Pancreas (tissue), 10 donors: ENCODE results near the gene HECTD4. TPM values are rescaled to one million over a fixed set of nuclear protein-coding genes. Genes with fewer than 3 reads are reported as not detected.

Experiments
- ATAC-seq, 4 donors: fragments of 200-7000 bp; cut with Tn5 transposase; one replicate each; pipeline versions ENCODE4 v1.8.0 to v1.9.1; 2020; ENCODE audit warnings: mild to moderate bottlenecking in 4 of 4, moderate library complexity in 4 of 4
- DNase-seq, 6 donors: peaks; one replicate each; pipeline ENCODE4 v3.0.0-alpha.2; 2020
- FAIRE-seq: peaks from 2 replicates; lab custom pipeline; 2012; peaks lifted over from hg19 to GRCh38; lab: Jason Lieb, UNC
- H3K27ac ChIP-seq, 4 donors: fragments of 200-600 bp; sonication (generic); 1 replicate in 3 of 4; 2 replicates in 1 of 4; pipeline versions ENCODE4 v1.5.0 to v1.8.0; 2020
- H3K27me3 ChIP-seq, 4 donors: fragments of 200-600 bp; one replicate each; pipeline ENCODE4 v1.8.0; 2021
- H3K36me3 ChIP-seq, 3 donors: fragments of 200-600 bp; sonication (generic) in 1 of 3; one replicate each; pipeline versions ENCODE4 v1.5.0 to v1.8.0; 2020 to 2021
- H3K4me1 ChIP-seq, 3 donors: fragments of 200-600 bp; one replicate each; pipeline ENCODE4 v1.8.0; 2021
- H3K4me3 ChIP-seq, 4 donors: fragments of 200-600 bp; sonication (generic) in 2 of 4; one replicate each; pipeline versions ENCODE4 v1.5.0 to v1.8.0; 2020 to 2021
- H3K9me3 ChIP-seq, 4 donors: fragments of 200-600 bp; one replicate each; pipeline ENCODE4 v1.8.0; 2021
- WGBS, 2 donors: extraction: QIAGEN DNeasy Blood & Tissue Kit; methylation state at CpG; one replicate each; pipeline ENCODE4 v1.1.7; 2013; 5-methylcytosine and 5-hydroxymethylcytosine counted together
- intact Hi-C, 3 donors: fragments of 100-400 bp; cut with DNase I; formaldehyde crosslinking; loops; one replicate each; pipeline versions ENCODE4 v1.11.1 to v1.14.2; 2022
- polyA plus RNA-seq, 2 donors: library from polyadenylated mRNA; stranded (reverse); fragments of 200-250 nt; gene quantifications; one replicate each; pipeline ENCODE4 v1.2.3, GENCODE V29; 2013
- total RNA-seq, 6 donors: library from RNA; stranded (reverse); fragmentation: NEBNext Ultra II Directional in 4 of 6; extraction: Animal tissue kit (Norgen Biotek cat#: 25700) in 4 of 6; gene quantifications; one replicate each; pipeline versions ENCODE4 v1.2.1 to v1.2.4, GENCODE V29; 2021 to 2023
- TF ChIP-seq, protein P1 (sequence below), 4 donors: fragments of 200-600 bp; sonication (generic) in 3 of 4; IDR thresholded peaks; one replicate each; pipeline versions ENCODE4 v1.5.0 to v1.8.0; 2021; ENCODE audit warnings: antibody characterized with exemption in 4 of 4
- donor health status: healthy with polysubstance abuse.
- donor health status: DM: no; HTN: no; CAD: no; lungs with moderate emphysema.
- donor health status: DM: no; HTN: no; CAD: no.
- donor health status: control.
- donor health status: control.
- donor health status: Bipolar disorder and iron deficiency.
- donor health status: DM: yes; HTN: yes; CAD: no.
- donor health status: DM: no; HTN: no; CAD: no.
- donor health status: DM: no; HTN: no; CAD: no.
- donor health status: DM: yes; HTN: yes; CAD: no.

The HECTD4 gene
- total and polyA plus RNA-seq, 8 donors, result 17.9 to 38.4 (median 26.4) TPM

DNA sequence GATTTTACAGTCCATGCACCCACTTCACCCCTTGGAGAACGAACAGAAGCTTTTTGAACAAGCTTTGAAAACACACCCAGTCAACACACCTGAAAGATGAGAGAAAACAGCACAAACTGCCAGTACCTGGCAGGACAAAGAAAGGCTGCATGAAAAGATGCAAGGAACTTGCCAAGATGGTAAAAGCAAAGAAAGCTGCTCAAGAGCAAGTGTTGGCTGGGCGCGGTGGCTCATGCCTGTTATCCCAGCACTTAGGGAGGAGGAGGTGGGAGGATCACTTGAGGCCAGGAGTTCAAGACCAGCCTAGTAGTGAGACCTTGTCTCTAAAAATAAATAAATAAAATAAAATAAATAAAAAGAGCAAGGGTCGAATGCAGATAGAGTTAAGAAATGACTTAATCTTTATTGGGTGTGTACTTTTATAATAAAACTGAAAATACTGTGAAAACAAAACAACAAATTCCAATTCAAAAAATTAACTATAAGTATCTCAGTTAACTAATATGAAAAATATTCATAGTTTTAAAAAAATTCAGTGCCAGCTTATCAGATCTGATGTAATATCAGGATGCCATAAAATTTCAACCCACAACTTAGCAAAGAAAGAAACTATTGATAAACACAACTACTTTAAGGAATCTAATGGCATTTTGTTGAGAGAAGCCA lies 59.2 kb downstream of the HECTD4 start:
- H3K4me3 ChIP-seq, result no peak overlapping the region
- TF ChIP-seq, protein P1, sequence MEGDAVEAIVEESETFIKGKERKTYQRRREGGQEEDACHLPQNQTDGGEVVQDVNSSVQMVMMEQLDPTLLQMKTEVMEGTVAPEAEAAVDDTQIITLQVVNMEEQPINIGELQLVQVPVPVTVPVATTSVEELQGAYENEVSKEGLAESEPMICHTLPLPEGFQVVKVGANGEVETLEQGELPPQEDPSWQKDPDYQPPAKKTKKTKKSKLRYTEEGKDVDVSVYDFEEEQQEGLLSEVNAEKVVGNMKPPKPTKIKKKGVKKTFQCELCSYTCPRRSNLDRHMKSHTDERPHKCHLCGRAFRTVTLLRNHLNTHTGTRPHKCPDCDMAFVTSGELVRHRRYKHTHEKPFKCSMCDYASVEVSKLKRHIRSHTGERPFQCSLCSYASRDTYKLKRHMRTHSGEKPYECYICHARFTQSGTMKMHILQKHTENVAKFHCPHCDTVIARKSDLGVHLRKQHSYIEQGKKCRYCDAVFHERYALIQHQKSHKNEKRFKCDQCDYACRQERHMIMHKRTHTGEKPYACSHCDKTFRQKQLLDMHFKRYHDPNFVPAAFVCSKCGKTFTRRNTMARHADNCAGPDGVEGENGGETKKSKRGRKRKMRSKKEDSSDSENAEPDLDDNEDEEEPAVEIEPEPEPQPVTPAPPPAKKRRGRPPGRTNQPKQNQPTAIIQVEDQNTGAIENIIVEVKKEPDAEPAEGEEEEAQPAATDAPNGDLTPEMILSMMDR (IDR thresholded peaks at IDR 0.05), result no peak
- ATAC-seq (no peak), DNase-seq (no peak), FAIRE-seq (no peak)
- H3K27ac ChIP-seq, result no peak overlapping the region
- no peaks in the 10 kb centered on the region for H3K36me3 ChIP-seq
- WGBS, 2 donors, result 62 to 64% methylated on average over 4 of the region's 4 CpGs
- H3K27me3 ChIP-seq, result no peaks in the 10 kb centered on the region
- peaks cover 10 to 18% (median 15%) of the 10 kb centered on the region in 3 donors for H3K4me1 ChIP-seq
- H3K9me3 ChIP-seq, result no peaks in the 10 kb centered on the region
- intact Hi-C loops, result no loop called here

DNA sequence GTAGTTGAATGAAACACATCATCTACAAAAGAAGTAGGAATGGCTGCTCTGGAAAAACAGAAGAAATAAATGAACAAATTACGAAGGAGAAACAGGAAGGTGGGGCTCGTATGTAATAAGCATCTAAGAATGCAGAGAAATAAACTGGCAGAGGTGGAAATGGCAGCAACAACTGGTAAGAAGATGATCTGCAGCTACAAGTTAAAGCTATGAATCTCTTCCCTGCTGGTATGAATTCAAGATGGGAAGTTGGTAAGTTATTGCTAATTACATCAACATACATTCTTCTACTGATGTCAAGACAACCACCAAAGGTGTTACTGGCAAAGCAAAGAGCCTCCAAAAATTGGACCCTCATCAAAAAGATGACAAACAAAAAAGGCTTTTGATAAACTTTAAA lies 59.8 kb downstream of the HECTD4 start:
- peaks cover 8 to 12% (median 9%) of the 10 kb centered on the region in 3 donors for H3K4me1 ChIP-seq
- 85 to 88% methylated on average over 2 of the region's 2 CpGs for WGBS, 2 donors

DNA sequence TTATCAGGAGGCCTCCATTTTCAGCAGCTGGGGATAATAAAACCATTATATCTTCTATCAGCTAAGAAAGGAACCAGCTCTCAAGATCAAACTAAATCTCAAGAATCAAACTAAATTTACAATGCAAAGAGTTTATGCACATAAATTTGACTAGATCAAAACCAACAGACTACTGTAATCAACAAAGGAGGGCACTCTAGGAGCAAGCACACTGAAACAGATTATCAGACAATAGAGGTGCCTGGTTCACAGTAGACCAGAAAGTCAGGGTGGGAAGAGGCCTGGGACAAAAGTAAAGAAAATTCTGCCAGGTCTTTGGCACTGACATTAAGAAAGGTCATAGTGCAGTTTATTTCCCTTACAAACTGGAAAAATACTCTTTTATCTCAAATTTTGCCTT lies 61.0 kb downstream of the HECTD4 start:
- intact Hi-C loops, result no loop called here
- no peak overlapping the region for H3K27ac ChIP-seq
- ATAC-seq, result no peak

More for the DNA sequence above, 59.8 kb downstream of the HECTD4 start:
- no peak for ATAC-seq
- TF ChIP-seq, protein P1 (IDR thresholded peaks at IDR 0.05), result no peak
- intact Hi-C loops, result no loop called here
- no peaks in the 10 kb centered on the region for H3K27me3 ChIP-seq
- no peak for DNase-seq
- H3K36me3 ChIP-seq, result no peaks in the 10 kb centered on the region
- no peak overlapping the region for H3K27ac ChIP-seq
- no peak for FAIRE-seq
- no peaks in the 10 kb centered on the region for H3K9me3 ChIP-seq
- no peak overlapping the region for H3K4me3 ChIP-seq

DNA sequence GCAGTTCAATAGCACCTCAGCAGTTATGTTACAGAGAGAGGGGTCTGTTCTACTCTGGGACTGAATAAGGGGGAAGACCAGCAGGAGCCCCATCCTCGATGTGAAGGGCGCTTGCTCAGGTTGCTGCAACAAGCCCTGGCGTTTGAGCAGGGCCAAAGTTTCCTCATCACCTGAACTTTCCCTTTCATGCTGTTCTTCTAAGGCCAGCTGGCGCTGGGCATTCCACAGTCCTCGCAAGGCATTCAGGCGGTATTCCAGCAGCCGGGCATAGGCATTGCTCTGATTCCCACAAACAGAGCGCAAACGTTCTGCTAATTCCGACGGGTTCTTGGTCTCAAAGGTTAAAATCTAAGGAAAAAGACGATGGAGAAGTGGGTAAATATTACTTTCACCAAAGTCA lies 62.8 kb downstream of the HECTD4 start:
- 94 to 97% methylated on average over 12 of the region's 12 CpGs for whole genome bisulfite sequencing, 2 donors
- ATAC-seq (no peak), FAIRE-seq (no peak), DNase-seq (no peak)
- H3K4me3 ChIP-seq, result no peak overlapping the region
- no peaks in the 10 kb centered on the region for H3K9me3 ChIP-seq
- no peaks in the 10 kb centered on the region for H3K36me3 ChIP-seq
- H3K4me1 ChIP-seq, result peaks cover 3 to 6% (median 6%) of the 10 kb centered on the region in 3 donors
- no peak overlapping the region for H3K27ac ChIP-seq
- intact Hi-C loops, result no loop called here
- no peaks in the 10 kb centered on the region for H3K27me3 ChIP-seq
- TF ChIP-seq, protein P1 (IDR thresholded peaks at IDR 0.05), result no peak

More for the DNA sequence above, 61.0 kb downstream of the HECTD4 start:
- no peak overlapping the region for H3K4me3 ChIP-seq
- no peaks in the 10 kb centered on the region for H3K27me3 ChIP-seq
- DNase-seq (no peak), FAIRE-seq (no peak)
- H3K4me1 ChIP-seq, result peaks cover 6 to 10% (median 8%) of the 10 kb centered on the region in 3 donors
- no peaks in the 10 kb centered on the region for H3K9me3 ChIP-seq
- TF ChIP-seq, protein P1 (IDR thresholded peaks at IDR 0.05), result no peak
- no peaks in the 10 kb centered on the region for H3K36me3 ChIP-seq

DNA sequence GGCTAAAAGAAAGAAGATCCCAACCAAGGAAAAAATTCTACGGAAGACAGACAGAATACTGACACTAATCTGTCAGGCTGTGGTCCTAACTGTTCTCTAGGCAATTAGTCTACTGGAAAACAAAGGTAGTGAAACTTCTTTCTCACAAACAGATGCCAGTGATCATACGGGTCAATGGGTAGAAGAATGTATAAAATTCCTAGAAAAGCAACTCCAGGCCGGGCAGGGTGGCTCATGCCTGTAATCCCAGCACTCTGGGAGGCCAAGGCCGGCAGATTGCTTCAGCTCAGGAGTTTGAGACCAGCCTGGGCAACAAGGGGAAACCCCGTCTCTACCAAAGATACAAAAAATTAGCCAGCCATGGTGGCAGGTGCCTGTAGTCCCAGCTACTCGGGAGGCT lies 64.8 kb downstream of the HECTD4 start:
- intact Hi-C loops, result no loop called here
- H3K27ac ChIP-seq, result no peak overlapping the region
- FAIRE-seq, result no peak

More for the DNA sequence above, 64.8 kb downstream of the HECTD4 start:
- Histone ChIP-seq H3K4me1 (peaks cover 0 to 3% (median 3%) of the 10 kb centered on the region in 3 donors), H3K9me3 (no peaks in the 10 kb centered on the region), H3K27me3 (no peaks in the 10 kb centered on the region), H3K36me3 (no peaks in the 10 kb centered on the region), H3K4me3 (no peak overlapping the region)
- no peak for DNase-seq
- TF ChIP-seq, protein P1 (IDR thresholded peaks at IDR 0.05), result no peak
- WGBS, 2 donors, result 89 to 94% methylated on average over 6 of the region's 6 CpGs
- ATAC-seq, result no peak
